ENCODE results near the gene TET2.
A peak's percentile ranks its signal among the peaks of the same experiment; 100 is the strongest.

Gene TET2

DNA sequence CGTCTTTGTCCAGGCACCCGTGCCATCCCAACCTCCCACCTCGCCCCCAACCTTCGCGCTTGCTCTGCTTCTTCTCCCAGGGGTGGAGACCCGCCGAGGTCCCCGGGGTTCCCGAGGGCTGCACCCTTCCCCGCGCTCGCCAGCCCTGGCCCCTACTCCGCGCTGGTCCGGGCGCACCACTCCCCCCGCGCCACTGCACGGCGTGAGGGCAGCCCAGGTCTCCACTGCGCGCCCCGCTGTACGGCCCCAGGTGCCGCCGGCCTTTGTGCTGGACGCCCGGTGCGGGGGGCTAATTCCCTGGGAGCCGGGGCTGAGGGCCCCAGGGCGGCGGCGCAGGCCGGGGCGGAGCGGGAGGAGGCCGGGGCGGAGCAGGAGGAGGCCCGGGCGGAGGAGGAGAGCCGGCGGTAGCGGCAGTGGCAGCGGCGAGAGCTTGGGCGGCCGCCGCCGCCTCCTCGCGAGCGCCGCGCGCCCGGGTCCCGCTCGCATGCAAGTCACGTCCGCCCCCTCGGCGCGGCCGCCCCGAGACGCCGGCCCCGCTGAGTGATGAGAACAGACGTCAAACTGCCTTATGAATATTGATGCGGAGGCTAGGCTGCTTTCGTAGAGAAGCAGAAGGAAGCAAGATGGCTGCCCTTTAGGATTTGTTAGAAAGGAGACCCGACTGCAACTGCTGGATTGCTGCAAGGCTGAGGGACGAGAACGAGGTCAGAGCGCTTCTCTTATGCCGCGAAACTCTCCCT, at the start of gene TET2:
Gene TET2, plus strand, starts transcription at position 601 of the 740 bp plus-strand sequence. CDS start 87,067 bp downstream, outside the sequence.
- peak; percentile 87 for DNase-seq (ENCODE audit: low spot score)

DNA sequence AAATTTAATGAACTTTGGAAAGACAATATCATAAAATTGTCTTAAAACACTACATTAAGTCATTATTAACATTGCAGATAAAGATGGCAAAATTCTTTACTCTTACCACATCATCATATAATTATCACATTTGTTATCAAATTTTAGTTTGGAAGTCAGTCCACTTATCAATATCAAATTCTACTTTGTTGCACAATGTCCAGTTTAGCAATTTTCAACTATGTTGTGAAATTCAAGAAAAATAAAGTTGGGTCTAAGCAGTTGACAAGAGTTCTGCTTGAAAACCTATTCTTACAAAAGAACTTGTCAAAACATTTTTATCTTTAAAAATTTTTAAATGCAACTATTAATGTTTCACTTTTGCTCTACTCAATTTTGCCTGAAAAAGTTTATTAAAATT, 44.7 kb upstream of the TET2 start:
- no peak for DNase-seq (ENCODE audit: low spot score)

DNA sequence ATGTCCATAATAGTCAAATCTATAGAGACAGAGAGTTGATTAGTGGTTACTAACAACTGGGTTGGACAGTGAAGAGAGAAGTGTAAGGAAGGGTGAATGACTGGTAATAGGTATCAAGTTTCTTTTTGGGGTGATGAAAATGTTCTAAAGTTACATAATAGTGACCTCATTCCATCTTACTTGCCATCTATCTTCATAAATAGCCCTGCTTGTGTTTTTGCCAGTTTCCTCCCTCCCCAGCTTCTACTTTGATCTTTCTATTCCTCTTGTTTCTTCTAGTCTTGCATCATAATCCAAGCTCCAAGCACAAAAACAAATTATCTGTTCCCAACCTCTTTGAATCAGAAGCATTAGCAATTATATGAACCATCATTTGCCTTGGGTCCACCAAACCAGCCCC, 40.2 kb upstream of the TET2 start:
- DNase-seq (ENCODE audit: low spot score): no peak

DNA sequence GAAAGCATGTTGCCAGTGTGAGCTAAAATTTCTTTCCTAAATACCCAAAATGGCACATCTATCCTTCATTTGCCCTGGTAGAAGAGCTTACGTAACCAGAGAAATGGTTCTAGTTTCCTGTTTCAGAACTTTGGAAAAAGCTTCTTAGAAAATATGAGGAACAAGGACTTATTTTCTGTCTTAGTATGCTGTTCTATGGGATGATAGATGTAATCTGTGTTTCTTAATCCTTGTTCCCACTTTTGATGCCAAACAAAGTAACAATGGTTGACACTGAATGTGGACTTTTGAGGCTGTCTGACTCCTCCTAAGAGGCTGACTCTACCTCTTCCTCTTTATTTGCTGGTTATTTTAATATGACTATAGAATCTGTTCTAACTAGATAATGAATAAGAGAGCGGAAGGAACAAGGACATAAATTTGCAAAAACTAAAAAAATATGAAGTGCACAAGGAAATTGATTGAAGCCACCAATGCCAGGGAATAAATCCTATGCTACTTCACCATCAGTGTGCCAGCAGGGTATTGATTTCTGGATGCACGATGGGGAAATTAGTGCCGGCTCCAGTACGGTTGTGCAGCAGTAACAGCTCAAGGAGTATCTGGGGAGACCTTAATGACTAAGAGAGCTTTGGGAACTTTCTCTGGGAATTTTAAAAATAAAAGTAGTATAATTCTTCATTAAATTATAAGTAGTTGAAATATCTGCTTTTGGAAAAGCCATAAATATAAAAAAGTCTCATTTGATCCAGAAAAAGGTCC, 39.4 kb upstream of the TET2 start:
- DNase-seq (ENCODE audit: low spot score): no peak

DNA sequence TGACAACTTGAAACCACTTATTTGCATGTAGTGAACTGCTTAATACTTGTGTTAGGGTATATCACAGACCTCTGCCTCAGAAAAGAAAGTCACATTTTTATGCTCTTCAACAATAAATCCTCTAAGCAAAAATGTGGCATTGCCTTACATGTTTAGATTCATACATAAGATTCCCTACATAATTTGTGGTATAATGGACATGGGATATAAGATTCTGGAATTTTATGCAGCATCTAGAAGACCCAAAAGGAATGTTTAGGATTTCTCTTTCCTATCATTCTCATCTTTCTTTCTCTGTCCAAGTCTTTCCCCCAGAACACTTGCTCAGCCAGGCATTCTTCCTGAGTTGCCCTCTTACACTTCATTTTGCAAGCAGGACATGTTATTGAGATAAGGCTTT, 37.7 kb upstream of the TET2 start:
- DNase-seq (ENCODE audit: low spot score): no peak

DNA sequence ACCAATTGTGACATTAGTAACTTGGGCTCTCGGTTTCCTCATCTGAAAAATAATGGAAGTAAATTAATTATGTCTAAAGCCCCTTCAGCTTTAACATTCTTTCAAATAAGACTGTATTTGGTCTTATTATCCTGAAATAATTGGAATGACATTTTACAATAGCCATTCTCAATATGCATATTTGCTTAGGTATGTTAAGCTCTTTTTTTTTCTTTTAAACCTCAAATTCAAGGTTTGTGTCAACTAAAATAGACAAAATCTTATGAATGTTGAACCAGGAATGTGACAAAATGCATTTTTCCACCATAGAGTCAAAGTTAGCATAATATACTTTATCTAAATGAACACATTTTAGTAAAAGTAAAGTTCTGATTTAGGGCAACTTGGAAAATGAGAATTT, 34.4 kb upstream of the TET2 start:
- no peak for DNase-seq (ENCODE audit: low spot score)

DNA sequence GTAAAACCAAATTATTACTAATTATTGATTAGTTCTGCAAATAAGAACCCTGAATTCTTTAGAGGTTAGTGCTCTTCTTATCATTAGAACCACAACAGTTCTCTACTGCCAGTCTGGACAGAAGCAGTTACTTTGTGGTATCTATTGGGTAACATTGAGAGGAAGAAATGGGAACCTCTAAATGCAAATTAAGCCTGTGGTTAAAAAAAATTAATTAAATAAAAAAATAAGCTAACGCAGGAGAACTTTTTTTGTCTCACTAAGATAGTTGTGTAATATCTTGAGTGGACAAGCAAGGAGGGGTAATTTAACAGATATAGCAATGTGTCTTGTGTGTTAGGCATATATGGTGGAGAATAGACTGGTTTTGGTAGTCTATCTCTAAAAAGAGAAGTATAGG, 32.9 kb upstream of the TET2 start:
- DNase-seq (ENCODE audit: low spot score): no peak

DNA sequence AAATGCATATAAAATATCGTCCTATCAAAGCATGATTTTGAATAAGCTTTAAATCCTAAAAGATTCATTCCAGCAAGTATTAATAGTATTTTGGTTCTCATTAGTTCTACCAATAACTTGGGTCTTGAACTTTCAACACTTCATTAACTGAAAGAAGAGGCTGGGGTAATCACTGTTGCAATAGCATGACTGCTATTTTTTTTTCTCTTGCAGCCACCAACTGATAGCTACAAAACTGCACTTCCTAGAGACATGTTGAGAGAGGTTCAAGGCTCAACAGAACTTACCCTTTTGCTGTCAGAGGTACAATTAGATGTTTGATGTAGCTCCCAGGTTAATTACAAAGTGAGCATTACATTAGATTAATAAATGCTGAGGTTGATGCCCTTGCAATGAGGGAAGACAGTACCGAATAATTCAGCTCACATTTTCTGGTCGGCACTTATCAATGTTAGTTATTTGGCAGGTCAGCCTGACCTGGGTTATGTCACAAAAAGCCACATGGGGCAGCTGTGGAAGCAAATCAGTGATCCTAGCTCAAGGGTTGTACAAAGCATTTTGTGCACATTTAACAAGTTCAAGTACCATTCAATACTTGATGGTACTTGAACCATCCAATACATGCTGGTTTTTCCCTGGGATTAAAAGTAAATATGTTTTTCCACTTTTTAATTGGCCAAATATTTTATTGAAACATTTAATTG, 29.9 kb upstream of the TET2 start:
- DNase-seq (ENCODE audit: low spot score): no peak

DNA sequence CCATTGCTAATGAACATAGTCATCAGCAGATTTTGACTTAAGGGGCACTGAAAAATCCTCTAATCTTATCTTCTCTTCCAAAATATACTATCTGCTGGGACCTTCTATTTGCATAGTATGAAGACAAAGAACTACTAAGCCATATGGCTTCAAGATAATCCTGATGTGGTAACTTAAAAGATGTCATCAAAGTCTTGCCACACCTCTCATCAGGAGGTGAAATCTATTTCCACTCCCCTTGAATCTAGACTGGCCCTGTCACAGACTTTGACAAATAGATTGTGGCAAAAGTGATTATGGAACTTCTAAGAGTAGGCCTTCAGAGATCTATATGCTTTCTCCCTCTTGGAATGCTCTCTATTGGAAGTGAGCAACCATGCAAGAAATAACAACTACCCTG, 27.3 kb upstream of the TET2 start:
- no peak for DNase-seq (ENCODE audit: low spot score)

DNA sequence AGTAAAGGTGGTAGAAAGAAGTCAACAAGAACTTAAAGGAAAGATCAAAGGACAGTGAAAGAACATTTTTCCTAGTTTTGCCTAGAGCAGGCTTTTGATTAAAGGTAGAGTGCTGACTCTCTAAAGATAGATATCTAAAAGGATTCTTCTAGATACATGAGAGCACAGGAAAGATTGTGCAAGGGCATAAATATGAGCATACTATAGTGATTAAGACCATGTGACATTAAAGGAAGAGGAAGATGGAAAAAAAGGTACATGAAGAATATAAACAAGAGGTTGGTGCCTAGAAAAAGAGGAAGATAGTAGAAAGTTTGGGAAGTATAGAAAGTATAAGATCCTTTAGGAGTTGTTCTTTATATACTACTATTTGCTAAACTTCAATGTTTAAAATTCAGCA, 26.1 kb upstream of the TET2 start:
- DNase-seq (ENCODE audit: low spot score): no peak

DNA sequence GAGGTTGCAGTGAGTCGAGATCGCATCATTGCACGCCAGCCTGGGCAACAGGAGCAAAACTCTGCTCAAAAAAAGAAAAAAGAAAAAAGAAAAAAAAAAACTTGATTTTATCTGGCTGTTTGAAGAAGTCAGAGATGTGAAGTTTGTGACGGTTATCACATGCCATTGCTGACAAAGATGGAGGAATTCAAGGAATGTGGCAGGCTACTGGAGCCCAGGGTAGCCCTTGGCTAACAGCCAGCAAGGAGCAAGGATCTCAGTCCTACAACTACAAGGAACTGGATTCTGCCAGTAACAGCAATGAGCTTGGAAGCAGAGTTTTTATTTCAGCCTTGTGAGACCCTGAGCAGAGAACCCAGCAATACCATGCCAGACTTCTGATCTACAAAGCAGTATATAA, 24.3 kb upstream of the TET2 start:
- DNase-seq (ENCODE audit: low spot score): no peak

DNA sequence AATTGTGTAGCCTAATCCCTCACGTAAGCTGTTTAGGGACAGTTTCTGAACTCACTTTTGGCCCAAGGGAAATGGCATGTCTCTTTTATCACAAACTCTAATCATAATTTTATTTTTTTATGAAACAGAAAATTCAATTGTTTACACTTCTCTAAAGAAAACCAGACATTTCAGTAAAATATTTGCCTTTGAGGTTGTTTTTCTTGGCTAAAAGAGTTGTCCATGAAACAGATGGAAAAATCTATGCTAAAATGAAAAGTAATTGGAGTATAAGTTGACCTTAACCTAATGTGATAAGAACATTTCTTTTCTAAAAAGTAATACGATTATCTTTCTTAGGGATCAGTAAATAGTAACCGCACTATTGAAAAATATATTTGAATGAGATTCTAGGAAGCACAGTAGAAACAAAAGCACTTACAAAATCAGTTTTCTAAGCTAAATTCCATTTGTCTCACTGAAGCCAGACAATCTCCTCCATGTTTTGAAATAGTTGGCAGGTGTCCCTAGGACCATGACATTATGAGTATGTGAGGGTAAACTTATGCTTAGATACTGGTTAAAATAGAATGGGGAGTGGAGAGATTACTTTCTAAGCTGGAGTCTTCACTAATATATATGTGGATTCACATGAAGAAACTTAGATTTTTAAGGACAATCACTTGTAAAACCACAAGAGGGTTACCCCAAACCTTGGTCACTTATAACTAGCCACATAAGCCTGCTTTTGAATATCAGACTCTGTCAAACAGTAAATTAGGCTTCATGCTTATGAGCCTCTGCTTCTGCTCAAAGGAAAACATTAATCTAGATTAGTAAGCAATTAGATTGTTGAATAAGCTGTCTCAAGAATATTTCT, 20.1 kb upstream of the TET2 start:
- DNase-seq (ENCODE audit: low spot score): no peak

DNA sequence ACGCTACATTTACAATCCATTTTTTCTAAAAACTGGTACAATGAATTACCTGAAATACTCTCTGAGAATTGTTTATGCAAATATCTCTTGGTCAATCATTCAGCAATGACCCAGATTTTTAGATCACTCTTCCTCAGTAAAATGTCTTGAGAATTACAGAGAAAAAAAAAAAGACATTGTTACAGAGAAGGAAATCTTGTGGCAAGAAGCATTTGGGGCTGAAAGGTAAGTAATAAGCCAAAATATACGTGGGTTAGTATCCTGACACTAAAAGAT, 19.6 kb upstream of the TET2 start:
- DNase-seq (ENCODE audit: low spot score): no peak

DNA sequence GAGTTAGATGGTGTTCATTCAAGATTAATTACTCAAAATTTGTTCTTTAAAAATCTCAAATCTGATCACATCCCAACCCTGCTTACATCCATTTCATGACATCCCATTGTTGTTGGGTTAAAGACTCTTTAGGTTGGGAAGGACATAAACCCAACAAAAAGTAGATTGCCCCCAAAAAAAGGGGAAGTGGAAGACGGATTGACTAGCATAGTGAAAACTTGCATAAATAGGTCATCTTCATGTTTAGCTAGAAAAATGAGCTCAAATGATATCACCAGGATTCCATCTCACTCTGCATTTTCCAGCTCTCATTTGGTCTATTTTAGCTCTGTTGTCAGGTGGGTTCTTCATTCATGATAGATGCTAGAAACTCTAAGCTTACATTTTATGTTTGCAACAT, 18.5 kb upstream of the TET2 start:
- no peak for DNase-seq (ENCODE audit: low spot score)

DNA sequence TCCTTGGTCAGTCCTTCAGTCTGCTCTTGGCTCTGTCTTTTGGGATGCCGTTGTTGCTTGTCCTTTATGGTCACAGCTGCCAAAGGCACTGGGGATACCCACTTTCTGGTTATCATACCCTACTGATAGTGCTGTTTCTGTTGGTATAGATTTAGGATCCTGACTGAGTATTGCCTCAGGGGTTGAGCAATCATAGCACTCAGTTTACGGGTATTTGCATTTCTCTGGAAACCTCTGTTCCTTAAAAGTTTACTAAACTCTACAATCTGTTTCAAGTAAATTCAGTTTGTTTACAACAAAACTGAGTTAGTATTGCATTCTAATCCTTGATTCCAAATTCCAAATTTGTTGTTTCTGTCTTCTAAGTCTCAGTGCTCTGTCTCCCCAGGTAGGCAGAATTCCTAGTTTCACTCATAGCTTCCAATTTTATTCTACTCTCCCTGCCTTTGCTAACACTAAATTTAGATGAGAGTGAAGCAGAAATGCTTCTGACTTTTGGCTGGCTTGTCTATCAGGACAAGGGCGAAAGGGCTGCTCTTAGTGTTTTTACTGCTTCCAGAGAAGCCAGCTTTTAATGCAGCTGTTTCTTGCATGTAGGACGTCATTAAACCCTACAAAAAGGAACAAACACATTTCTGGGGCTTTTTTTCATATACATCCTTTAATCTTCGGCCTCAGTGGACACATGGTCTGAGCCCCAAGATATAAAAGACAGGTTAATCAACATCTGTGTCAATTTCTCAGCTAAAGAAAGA, 17.2 kb upstream of the TET2 start:
- DNase-seq (ENCODE audit: low spot score): no peak

DNA sequence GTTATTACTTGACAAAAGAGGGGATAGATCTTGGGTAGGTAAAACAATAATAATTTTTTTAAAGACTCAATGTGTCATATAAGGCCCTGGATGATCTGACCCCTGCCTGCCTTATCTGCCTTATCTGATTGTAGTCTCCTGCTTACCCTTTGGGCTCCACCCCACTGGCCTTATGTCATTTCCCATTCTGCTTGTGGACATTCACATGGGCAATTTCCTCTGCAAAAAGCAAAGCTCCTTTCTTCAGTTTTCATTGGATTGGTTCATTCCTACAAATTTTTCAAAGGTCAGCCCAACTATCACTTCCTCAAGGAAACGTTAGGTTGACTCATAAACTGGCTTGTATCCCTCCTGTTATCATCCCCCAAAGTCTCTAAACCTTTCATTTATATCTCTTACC, 15.7 kb upstream of the TET2 start:
- DNase-seq (ENCODE audit: low spot score): no peak

DNA sequence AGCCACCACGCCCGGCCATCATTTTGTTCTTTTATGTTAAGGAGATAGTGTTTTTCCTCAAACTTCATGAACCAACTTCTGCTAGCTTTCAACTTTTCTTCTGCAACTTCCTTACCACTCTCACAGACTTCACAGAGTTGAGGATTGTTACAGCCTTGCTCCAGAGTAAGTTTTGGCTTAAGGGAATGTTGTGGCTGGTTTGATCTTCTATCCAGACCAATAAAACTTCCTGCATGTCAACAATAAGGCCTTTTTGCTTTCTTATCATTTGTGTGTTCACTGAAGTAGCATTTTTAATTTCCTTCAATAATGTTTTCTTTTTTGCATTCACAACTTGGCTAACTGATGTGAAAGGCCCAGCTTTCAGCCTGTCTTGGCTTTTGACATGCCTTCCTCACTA, 12.7 kb upstream of the TET2 start:
- DNase-seq (ENCODE audit: low spot score): no peak

DNA sequence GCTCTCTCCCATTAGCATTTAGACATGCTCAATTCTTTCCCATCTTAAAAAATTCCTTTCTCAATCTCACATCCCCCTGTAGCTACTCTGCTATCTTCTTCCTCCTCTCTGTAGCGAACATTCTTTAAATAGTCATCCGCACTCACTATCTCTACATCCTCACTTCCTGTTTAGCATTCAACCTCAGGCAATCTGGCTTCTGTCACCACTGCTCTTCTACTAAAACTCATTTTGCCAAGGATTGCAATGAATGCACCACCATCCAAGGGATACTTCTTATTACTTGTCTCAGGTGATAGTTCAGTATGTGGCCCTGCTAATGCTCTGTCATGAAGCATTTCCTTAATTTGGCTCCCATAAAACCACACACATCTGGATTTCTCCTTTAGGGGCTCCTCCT, 10.9 kb upstream of the TET2 start:
- DNase-seq (ENCODE audit: low spot score): no peak

DNA sequence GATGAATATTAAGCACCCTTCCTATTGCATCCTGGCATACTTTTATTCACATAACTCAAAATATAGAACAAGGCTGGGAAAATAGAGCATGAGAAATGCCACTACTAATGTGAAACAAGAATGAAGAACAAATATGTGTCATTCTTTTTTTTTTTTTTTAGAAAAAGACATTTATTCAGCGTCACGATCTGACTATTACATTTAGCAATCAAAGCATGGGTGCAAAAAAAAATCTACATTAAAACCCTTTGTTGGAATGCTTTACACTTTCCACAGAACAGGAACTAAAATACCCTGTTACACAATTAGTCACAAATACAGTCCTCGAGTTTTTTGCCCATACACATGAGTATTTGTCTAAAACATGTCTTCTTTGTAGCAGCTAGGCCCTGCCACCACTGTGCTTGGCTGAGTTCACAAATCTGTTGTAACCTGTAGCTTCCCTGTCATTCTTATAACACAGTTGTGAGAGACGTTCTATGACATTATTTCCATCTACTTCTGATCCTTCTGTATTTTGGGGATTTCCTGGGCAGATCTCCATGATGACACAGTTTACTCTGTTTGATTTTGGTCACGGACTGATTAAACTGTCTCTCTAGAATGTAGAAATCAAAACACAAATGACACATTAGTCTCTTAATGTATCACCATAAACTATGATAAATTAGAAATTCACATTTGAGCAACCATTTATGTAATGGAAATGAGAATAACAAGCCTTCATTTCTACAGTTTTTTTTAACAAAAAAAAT, 9.4 kb upstream of the TET2 start:
- no peak for DNase-seq (ENCODE audit: low spot score)

DNA sequence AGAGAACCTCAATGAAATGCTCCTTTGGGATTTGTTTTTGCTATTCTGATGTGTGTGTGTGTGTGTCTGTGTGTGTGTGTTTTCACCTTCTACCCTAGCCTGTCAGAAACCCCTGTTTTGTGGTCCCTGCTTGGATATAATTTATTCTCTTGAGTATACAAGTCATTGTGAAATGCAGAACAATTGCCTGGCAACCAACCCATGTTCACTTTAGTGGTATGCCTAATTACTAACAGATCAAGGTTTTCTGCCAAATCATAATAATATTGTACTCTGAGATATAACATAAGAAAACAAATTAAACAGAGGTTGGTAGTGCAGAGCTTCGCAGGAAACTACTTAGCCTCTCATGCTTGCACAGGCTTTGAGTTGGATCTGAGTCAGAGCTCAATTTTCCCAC, 7.0 kb upstream of the TET2 start:
- DNase-seq (ENCODE audit: low spot score): no peak

All from left forelimb (tissue), 1 donor.